GM21528 (cell line): ENCODE results near the gene IDE.
"Not testable (repeated sequence)": the region's sequence is repeated elsewhere in the genome, so short reads cannot be mapped to it uniquely, and the experiment has no call there.

Experiments
- ATAC-seq: cut with Tn5 transposase; IDR thresholded peaks from one replicate; pipeline ENCODE4 v1.9.1; 2021; ENCODE audit warnings: mild to moderate bottlenecking, moderate library complexity; ENCODE audit not compliant: unreplicated experiment, low FRiP score

The IDE gene

DNA sequence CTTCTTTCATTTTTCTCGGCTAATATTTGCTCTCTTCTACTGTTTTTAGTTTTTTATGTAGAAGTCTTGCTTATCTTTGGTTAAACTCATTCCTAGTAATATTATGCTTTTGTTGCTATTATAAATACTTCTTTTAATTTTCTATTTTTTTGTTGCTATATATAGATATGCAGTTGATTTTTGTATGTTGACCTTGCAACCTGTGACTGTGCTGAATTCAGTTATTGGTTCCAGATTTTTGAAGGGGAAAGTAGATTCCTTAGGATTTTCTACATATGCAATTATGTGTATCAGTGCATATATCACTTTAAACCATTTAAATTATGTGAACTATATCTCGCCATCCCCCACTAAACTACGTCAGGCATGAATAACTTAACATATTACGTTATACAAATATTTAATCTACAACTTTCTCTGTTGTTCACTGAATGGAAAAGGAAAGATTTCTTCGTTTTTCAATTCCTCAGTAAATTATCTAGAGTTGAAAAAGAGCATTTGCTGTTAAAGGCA is 71.5 kb downstream of the IDE start:
- ATAC-seq, result no peak

DNA sequence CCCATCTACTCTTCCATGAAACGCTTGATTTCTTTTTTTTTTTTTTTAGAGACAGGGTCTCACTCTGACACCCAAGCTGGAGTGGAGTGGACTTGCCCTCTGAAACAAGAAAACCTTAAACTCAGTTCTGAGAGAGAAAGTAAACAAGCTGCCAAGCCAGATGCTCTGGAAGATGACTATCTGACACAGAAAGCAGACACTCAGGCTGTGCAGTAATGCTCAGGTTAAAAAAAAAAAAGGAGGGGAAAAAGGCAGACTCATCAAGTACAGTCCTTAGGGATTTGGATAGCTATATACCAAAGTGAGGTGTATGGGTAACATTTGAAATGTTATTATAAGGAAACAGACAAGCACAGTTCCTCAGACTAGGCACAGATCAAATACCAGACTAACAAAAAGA is 80.5 kb downstream of the IDE start:
- no peak for ATAC-seq

DNA sequence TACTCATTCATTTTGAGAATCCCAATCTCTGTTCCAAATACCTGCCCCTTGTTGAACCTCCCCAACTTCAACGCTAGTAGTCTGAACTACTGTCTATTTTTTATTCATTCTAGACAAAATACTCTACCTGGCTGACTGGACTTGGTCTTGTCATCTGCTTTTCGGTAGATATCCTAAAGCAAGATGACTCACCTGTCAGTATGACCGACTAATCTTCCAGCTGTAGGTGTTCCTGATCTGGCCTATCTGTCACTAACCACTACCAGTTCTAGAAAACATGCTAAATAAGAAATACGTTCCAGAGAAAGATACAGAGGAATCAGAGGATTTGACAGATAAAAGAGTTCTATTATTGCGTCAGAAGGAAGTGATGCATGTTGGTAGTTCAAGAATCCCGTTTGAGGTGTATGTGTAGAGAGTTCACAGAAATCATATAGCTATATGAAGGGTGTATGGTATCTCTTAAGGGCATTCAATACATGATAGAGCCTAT is 81.1 kb downstream of the IDE start:
- no peak for ATAC-seq

GRCh38 chr10:92490387-92490786 is 83.5 kb downstream of the IDE start:
- ATAC-seq, result no peak

GRCh38 chr10:92486637-92487036 is 87.3 kb downstream of the IDE start:
- ATAC-seq, result no peak

DNA sequence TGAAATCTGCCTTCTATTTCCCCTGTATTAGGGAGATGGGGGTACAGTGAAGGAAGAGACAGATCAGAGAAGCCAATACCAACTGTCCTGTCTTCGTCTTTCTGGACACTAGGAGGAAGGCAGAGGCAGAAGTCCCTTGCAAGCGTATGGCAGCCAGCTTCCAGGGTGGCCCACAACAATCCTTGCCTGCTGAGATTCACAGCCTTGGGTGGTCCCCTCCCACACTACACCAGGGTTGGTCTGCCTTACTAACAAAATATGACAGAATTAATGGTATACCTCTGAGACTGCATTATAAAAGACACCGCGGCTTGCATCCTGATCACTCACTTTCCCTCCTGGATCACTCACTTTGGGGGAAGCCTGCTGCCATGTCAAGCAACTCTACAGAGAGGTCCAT is 90.4 kb downstream of the IDE start:
- no peak for ATAC-seq

GRCh38 chr10:92480413-92480812 is 93.5 kb downstream of the IDE start:
- no peak for ATAC-seq

GRCh38 chr10:92479547-92479946 is 94.3 kb downstream of the IDE start:
- no peak for ATAC-seq

- ATAC-seq, result no peak
Measured at GRCh38 chr10:92478536-92478935, 95.4 kb downstream of the IDE start.

DNA sequence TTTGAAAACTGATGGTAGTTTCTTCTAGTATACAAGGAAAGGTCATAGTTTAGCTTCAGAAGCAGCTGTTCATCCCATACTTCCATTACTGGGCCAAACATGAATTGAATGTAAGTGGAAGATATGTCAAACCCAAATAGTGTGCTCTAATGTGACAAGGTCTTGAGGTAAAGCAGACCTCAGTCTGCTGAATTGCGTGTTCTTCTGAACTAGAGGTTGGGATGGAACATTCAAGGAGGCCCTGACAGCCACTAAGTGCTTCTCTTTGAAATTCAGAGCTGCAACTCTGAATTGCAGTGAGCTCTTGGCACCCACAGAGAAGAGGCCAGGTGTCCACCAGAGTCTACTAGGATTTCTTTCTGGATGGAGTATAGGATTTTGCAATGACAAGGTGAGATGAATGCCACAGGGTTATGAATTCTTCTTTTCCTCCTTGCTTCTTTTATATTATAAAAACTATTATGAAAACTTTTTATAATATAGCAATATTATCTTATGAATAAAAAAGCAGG is 98.5 kb downstream of the IDE start:
- ATAC-seq, result no peak

- ATAC-seq, result no peak
Measured at GRCh38 chr10:92470026-92470425, 103.9 kb downstream of the IDE start.

DNA sequence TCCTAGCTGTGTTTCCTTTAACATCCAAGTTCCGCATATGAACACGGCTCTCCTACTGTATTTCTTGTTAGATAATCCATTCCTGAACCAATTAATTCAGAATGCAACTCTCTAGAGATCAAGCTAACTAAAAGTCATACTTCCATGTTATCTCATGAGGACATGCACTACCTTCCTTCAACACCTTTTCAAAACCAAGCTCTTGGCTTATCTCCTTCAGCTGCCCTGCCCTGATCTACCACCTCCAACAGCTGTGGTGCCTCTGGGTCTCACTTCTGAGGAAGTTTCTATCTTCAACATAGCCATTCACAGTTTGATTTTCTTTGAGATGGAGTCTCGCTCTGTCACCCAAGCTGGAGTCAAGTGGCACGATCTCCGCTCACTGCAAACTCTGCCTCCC is 109.5 kb downstream of the IDE start:
- no peak for ATAC-seq

DNA sequence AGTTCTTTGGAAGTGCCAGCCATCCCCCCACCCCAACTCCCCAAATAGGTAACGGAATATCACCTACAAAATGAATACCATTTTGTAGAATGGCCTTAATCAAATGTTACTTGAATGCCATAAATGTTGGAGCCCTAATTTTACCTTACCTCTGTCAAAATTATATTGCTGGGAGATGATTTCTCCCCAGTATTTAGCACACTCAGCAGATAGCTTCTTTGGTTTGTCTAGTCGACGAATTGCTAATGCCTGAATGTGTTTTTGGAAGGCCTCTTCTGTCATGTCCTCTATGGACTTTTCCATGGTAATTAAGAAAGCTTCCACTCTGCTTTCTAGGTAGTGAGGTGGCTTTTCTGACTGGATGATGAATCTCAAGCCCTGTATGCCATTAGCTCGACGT is 110.3 kb downstream of the IDE start:
- no peak for ATAC-seq

GRCh38 chr10:92454955-92455354 is 118.9 kb downstream of the IDE start:
- ATAC-seq, result not testable (repeated sequence)

GRCh38 chr10:92452313-92452712 is 121.6 kb downstream of the IDE start:
- ATAC-seq, result no peak

DNA sequence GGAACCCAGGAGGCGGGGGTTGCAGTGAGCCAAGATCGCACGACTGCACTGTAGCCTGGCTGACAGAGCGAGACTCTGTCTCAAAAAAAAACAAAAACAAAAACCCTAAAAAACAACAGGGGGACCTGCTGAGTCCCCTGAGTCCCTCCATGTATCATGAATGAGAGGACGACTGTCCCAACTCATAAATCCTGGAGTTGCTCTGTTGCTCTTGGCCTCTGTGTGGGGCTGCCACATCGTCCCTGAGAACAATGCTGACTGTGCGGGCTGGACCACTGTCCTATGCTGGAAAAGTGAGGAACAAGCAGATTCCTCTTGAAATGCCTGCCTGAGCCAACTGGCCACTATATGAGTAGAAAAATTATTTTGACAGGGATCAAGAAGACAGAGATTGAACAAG is 122.5 kb downstream of the IDE start:
- no peak for ATAC-seq

- no peak for ATAC-seq
Measured at GRCh38 chr10:92450896-92451295, 123.0 kb downstream of the IDE start.

DNA sequence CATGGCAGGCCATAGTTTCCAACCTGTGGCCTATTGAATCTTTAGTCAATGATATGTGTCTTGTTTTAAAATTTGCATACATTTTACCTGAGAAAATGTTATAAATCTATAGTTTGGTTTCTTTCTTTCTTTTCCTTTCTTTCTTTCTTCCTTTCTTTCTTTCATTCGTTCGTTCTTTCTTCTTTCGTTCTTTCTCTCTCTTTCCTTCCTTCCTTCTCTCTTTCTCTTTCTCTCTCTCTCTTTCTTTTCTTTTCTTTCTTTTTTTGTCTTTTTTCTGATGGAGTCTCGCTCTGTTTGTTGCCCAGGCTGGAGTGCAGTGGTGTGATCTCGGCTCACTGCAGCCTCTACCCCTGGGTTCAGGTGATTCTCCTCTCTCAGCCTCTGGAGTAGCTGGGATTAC is 133.3 kb downstream of the IDE start:
- ATAC-seq, result no peak

- ATAC-seq, result no peak
Measured at GRCh38 chr10:92438220-92438619, 135.7 kb downstream of the IDE start.

GRCh38 chr10:92436611-92437010 is 137.3 kb downstream of the IDE start:
- no peak for ATAC-seq

GRCh38 chr10:92436065-92436464 is 137.8 kb downstream of the IDE start:
- ATAC-seq, result not testable (repeated sequence)

- ATAC-seq, result no peak
Measured at GRCh38 chr10:92434385-92434784, 139.5 kb downstream of the IDE start.

GRCh38 chr10:92432596-92432995 is 141.3 kb downstream of the IDE start:
- ATAC-seq, result no peak
